K562 (cell line): ENCODE data around the gene EFNA5. TPM values are rescaled to one million over a fixed set of nuclear protein-coding genes. Genes with fewer than 3 reads are reported as not detected.

Experiments
- ATAC-seq: fragments of 200-7000 bp; cut with Tn5 transposase; 3 replicates; pipeline ENCODE4 v1.9.1; 2020; ENCODE audit warnings: moderate library complexity
- BruUV-seq: library from RNA; stranded (reverse); fragments of 400-500 nt; replicated peaks from 2 replicates; lab custom pipeline; 2021; lab: Mats Ljungman, UMichigan
- CTCF ChIA-PET: fragments of 300-600 bp; formaldehyde crosslinking; extraction: SDS; loops from one replicate; lab custom pipeline; 2021; ENCODE audit warnings: low intra/inter-chr PET ratio; lab: Yijun Ruan, JAX
- POLR2A ChIA-PET: fragments of 300-600, 350-650 bp; sonication (Branson Sonifier 250); formaldehyde crosslinking; extraction: SDS; loops from one replicate; lab custom pipeline; 2021; ENCODE audit warnings: antibody characterized with exemption, inconsistent platforms; lab: Yijun Ruan, JAX
- DNase-seq, 4 experiments: peaks; one replicate each; pipeline versions ENCODE4 v3.0.0 to v3.0.0-alpha.2; 2011 to 2018; ENCODE audit warnings: low spot score in 3 of 4, mixed read lengths in 3 of 4; ENCODE audit errors: extremely low read depth in 1 of 4
- FAIRE-seq: peaks from 2 replicates; lab custom pipeline; 2011; peaks lifted over from hg19 to GRCh38; lab: Jason Lieb, UNC
- H2AFZ ChIP-seq: 2 replicates; pipeline ENCODE4 v1.6.0; 2011; ENCODE audit warnings: low read depth, low read length, control low read depth, inconsistent platforms
- H3K27ac ChIP-seq: fragments of 200-600 bp; 3 replicates; pipeline ENCODE4 v1.8.0; 2011; ENCODE audit warnings: low read depth, mild to moderate bottlenecking, control low read depth, inconsistent platforms, low read length, moderate library complexity, mixed read lengths; ENCODE audit errors: extremely low read depth
- H3K27me3 ChIP-seq, 2 experiments: fragments of 300-600 bp in 1 of 2; 2 replicates in 1 of 2; 3 replicates in 1 of 2; pipeline versions ENCODE4 v1.6.0 to v1.8.0; 2011; ENCODE audit warnings: inconsistent platforms in 2 of 2, low read length in 2 of 2, mild to moderate bottlenecking in 1 of 2, mixed read lengths in 1 of 2, moderate library complexity in 1 of 2; ENCODE audit not compliant: control insufficient read depth in 2 of 2, insufficient read depth in 2 of 2
- H3K36me3 ChIP-seq: fragments of 300-600 bp; 3 replicates; pipeline ENCODE4 v1.8.0; 2011; ENCODE audit warnings: mild to moderate bottlenecking, low read length, inconsistent platforms; ENCODE audit not compliant: control insufficient read depth, insufficient read depth
- H3K4me1 ChIP-seq, 2 experiments: fragments of 200-600 bp in 1 of 2; replicated peaks in 1 of 2; 2 replicates in 1 of 2; 3 replicates in 1 of 2; pipeline versions ENCODE4 v1.5.1 to v1.8.0; 2011; ENCODE audit warnings: inconsistent platforms in 2 of 2, low read length in 2 of 2, mild to moderate bottlenecking in 1 of 2, mixed read lengths in 1 of 2, moderate library complexity in 1 of 2; ENCODE audit not compliant: control insufficient read depth in 2 of 2, insufficient read depth in 2 of 2
- H3K4me2 ChIP-seq: 2 replicates; pipeline ENCODE4 v1.6.1; 2011; ENCODE audit warnings: low read length, control low read depth, inconsistent platforms, mixed read lengths; ENCODE audit not compliant: insufficient read depth
- H3K4me3 ChIP-seq: fragments of 200-600 bp; sonication (generic), shearing (Covaris generic); 2 replicates; pipeline ENCODE4 v1.5.1; 2016; ENCODE audit warnings: control low read depth, inconsistent platforms
- H3K79me2 ChIP-seq: fragments of 200-600 bp; 3 replicates; pipeline ENCODE4 v1.8.0; 2011; ENCODE audit warnings: low read length, inconsistent platforms; ENCODE audit not compliant: control insufficient read depth, insufficient read depth
- H3K9ac ChIP-seq, 2 experiments: 2 replicates each; pipeline versions ENCODE4 v1.6.0 to v1.6.1; 2011; ENCODE audit warnings: low read depth in 2 of 2, low read length in 2 of 2, control low read depth in 1 of 2, inconsistent platforms in 1 of 2, mild to moderate bottlenecking in 1 of 2, mixed read lengths in 1 of 2; ENCODE audit not compliant: insufficient read depth in 1 of 2
- H3K9me1 ChIP-seq: one replicate; pipeline ENCODE4 v1.6.0; 2011; ENCODE audit warnings: inconsistent platforms, mild to moderate bottlenecking, low read length, moderate library complexity; ENCODE audit not compliant: control insufficient read depth, insufficient read depth
- H3K9me3 ChIP-seq: replicated peaks from 2 replicates; pipeline ENCODE4 v1.5.1; 2011; ENCODE audit warnings: low read depth, low read length, inconsistent platforms; ENCODE audit not compliant: control insufficient read depth, insufficient read depth
- H4K20me1 ChIP-seq: replicated peaks from 2 replicates; pipeline ENCODE4 v1.6.1; 2011; ENCODE audit warnings: low read length, inconsistent platforms, mixed read lengths; ENCODE audit not compliant: control insufficient read depth, insufficient read depth
- ATF4 ChIP-seq: fragments of 450-650 bp; formaldehyde crosslinking; IDR thresholded peaks from 2 replicates; pipeline ENCODE4 v1.4.0; 2022; ENCODE audit warnings: mild to moderate bottlenecking, moderate library complexity
- CEBPG ChIP-seq, 3 experiments: fragments of 200-800 bp in 1 of 3; sonication (Bioruptor generic) in 1 of 3; sonication (generic) in 1 of 3; formaldehyde crosslinking in 1 of 3; IDR thresholded peaks in 2 of 3; conservative IDR thresholded peaks in 1 of 3; 2 replicates each; pipeline versions ENCODE4 v1.6.1 to v1.8.0; 2016 to 2022; ENCODE audit warnings: missing compliant biosample characterization in 2 of 3, missing genetic modification characterization in 2 of 3, mild to moderate bottlenecking in 1 of 3, missing genetic modification reagents in 1 of 3
- ELF2 ChIP-seq: fragments of 250-450 bp; sonication (Bioruptor Pico); IDR thresholded peaks from 2 replicates; pipeline ENCODE4 v1.5.0; 2021; ENCODE audit warnings: mild to moderate bottlenecking
- FOXK2 ChIP-seq, 2 experiments: fragments of 450-650 bp; IDR thresholded peaks in 1 of 2; conservative IDR thresholded peaks in 1 of 2; 2 replicates each; pipeline ENCODE4 v1.6.1; 2016; ENCODE audit warnings: low read depth in 2 of 2, mild to moderate bottlenecking in 1 of 2
- TRIM24 ChIP-seq, 2 experiments: fragments of 450-650 bp; IDR thresholded peaks; 2 replicates each; pipeline ENCODE4 v1.6.1; 2016
- ZNF217 ChIP-seq: sonication (generic); formaldehyde crosslinking; IDR thresholded peaks from 2 replicates; pipeline ENCODE4 v1.8.0; 2022; ENCODE audit warnings: mild to moderate bottlenecking, missing genetic modification reagents
- ZNF274 ChIP-seq: IDR thresholded peaks from 2 replicates; pipeline ENCODE4 v1.6.1; 2011; ENCODE audit warnings: low read depth, mild to moderate bottlenecking, low read length, moderate library complexity, borderline replicate concordance
- ZNF384 ChIP-seq: IDR thresholded peaks from 2 replicates; pipeline ENCODE4 v1.6.1; 2012; ENCODE audit warnings: low read depth, low read length, improper control_type of control experiment
- ZNF639 ChIP-seq, 2 experiments: fragments of 200-800 bp in 1 of 2; sonication (Bioruptor generic) in 1 of 2; sonication (generic) in 1 of 2; formaldehyde crosslinking in 1 of 2; IDR thresholded peaks in 1 of 2; conservative IDR thresholded peaks in 1 of 2; 2 replicates each; pipeline versions ENCODE4 v1.5.0 to v1.6.1; 2016 to 2020; ENCODE audit warnings: missing compliant biosample characterization in 1 of 2, missing genetic modification characterization in 1 of 2, missing genetic modification reagents in 1 of 2
- ZNF785 ChIP-seq: fragments of 250-450 bp; sonication (Bioruptor Pico); IDR thresholded peaks from 2 replicates; pipeline ENCODE4 v1.4.0; 2020; ENCODE audit warnings: mild to moderate bottlenecking
- ZSCAN32 ChIP-seq: fragments of 450-650 bp; formaldehyde crosslinking; IDR thresholded peaks from 2 replicates; pipeline ENCODE4 v1.4.0; 2020; ENCODE audit warnings: mild to moderate bottlenecking, moderate library complexity
- WGBS: fragments of 100-300 bp; shearing (Covaris generic); methylation state at CpG from one replicate; pipeline ENCODE4 v1.1.6; 2016; ENCODE audit warnings: low coverage, mixed read lengths; ENCODE audit not compliant: insufficient coverage; ENCODE audit errors: missing lambda C conversion rate; 5-methylcytosine and 5-hydroxymethylcytosine counted together
- in situ Hi-C: fragments of 300-500 bp; cut with MboI; formaldehyde crosslinking; loops from 4 replicates; pipeline ENCODE4 v1.15.0; 2018; ENCODE audit warnings: inconsistent platforms, mixed read lengths
- intact Hi-C: fragments of 100-400 bp; cut with micrococcal nuclease; formaldehyde crosslinking; loops from 2 replicates; pipeline ENCODE4 v1.14.2; 2022
- polyA plus RNA-seq, 8 experiments: library from polyadenylated mRNA; depleted of rRNA in 4 of 8; stranded (reverse) in 5 of 8; unstranded in 3 of 8; fragments of >200 nt; fragmentation: Nextera tagmentation in 2 of 8; fragmentation: Illumina TruSeq in 1 of 8; extraction: Ambion mirVana in 2 of 8; extraction: Trizol in 1 of 8; gene quantifications; 2 replicates each; pipeline versions ENCODE4 v1.2.1 to v1.2.3, GENCODE V29; 2011 to 2014; ENCODE audit warnings: inconsistent platforms in 1 of 8, missing spikeins in 1 of 8
- total RNA-seq, 7 experiments: library from RNA; depleted of rRNA in 6 of 7; stranded (reverse); fragments of >200 nt in 6 of 7; fragmentation: Illumina TruSeq in 2 of 7; extraction: Trizol in 2 of 7; gene quantifications; 2 replicates each; pipeline versions ENCODE4 v1.2.1 to v1.2.3, GENCODE V29; 2011 to 2021; ENCODE audit warnings: low replicate concordance in 1 of 7

Gene EFNA5
- total and polyA plus RNA-seq, 9 of the 15 experiments (the other 6 are each of a cell fraction or from before 2014, with no cell fraction given): 0.20 TPM; not detected in 8

- Histone ChIP-seq H3K4me2 (no peak overlapping the region), H3K9me1 (no peaks in the 10 kb centered on the region), H3K36me3 (no peaks in the 10 kb centered on the region), H3K27me3 (no peaks in the 10 kb centered on the region), H2AFZ (no peak overlapping the region), H3K79me2 (no peaks in the 10 kb centered on the region), H3K4me3 (no peak overlapping the region), H3K27ac (no peak overlapping the region), H3K4me1 (no peaks in the 10 kb centered on the region), H4K20me1 (no peaks in the 10 kb centered on the region), H3K9me3 (no peaks in the 10 kb centered on the region), H3K9ac (no peak overlapping the region)
- ATAC-seq (no peak), FAIRE-seq (no peak), DNase-seq (no peak)
- POLR2A ChIA-PET: no interaction called here
- CTCF ChIA-PET: no interaction called here
- intact Hi-C loops: no loop called here
- 0% methylated on average over 3 of the region's 3 CpGs for WGBS
- no TSS peak for BruUV-seq
- in situ Hi-C loops: no loop called here
- TF ChIP-seq ELF2 (CRISPR knock-in tag) (no peak), ZSCAN32 (CRISPR knock-in tag) (0 out of 2 replicates have a peak, but pooled peaks have one; percentile 8), TRIM24 (IDR thresholded peaks at IDR 0.05) (peak in 1 of 2 experiments; percentile 69; a peak in 1 of 4 replicates), ZNF274 (no peak), CEBPG (CRISPR knock-in tag; IDR thresholded peaks at IDR 0.05) (no peak), CEBPG (tag; conservative IDR thresholded peaks at IDR 0.05 in 1 of 2, IDR thresholded peaks at IDR 0.05 in 1 of 2) (peak; percentile 46 to 79), FOXK2 (conservative IDR thresholded peaks at IDR 0.05 in 1 of 2, IDR thresholded peaks at IDR 0.05 in 1 of 2; ENCODE audit: low read depth in 2 of 2) (no peak), ZNF785 (no peak), ATF4 (peak; percentile 67; the same call in 1 of the 2 replicates), ZNF639 (CRISPR knock-in tag; conservative IDR thresholded peaks at IDR 0.05 in 1 of 2, IDR thresholded peaks at IDR 0.05 in 1 of 2) (no peak), ZNF384 (no peak), ZNF217 (no peak)
Observed at GRCh38 chr5:107444300-107444699, 226.4 kb downstream of the EFNA5 start.
